Measurements from ENCODE around the gene TLL2. TPM values are rescaled to one million over a fixed set of nuclear protein-coding genes. Genes with fewer than 3 reads are reported as not detected.

The TLL2 gene
- total RNA-seq, 1 experiment from 2014 or later, result 9.1 TPM

DNA sequence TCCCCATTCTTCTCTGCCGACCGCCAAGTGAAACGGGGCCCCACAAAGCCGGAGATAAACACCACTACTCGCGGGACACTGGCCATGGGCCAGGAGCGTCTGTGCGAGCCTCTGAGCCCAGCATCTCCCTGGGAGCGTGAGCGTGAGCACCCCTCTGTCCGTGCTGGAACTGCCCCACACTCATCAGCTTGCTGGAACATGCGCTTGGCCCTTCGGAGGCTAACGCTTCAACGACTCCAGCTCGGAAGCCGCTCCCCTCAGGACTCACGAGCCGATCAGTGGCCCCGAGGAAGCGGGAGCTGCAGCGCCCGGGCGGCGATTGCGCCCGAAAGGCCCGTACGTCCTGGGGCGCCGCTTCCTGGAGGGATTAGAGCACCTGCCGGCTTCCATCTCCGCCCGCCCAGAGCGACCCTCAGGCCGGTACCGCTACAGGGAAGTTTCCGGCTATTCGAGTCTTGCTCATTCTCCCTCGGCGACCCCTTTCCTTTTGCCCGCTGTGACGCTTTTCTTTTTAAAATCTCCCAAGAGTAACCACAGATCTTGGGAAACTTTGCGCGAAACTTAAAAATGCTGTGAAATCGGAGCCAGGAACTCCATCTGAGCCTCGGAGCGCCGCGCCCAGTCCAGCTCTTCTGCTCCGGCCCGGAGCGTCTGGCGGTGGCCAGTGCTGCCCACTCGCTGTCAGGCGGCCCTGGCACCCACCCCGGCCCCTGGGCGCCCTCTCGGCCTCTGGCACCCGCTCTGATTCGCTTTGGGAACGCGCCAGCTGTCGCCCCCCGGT is 1.0 kb downstream of the TLL2 start (continued):
- TF ChIP-seq, protein P1, sequence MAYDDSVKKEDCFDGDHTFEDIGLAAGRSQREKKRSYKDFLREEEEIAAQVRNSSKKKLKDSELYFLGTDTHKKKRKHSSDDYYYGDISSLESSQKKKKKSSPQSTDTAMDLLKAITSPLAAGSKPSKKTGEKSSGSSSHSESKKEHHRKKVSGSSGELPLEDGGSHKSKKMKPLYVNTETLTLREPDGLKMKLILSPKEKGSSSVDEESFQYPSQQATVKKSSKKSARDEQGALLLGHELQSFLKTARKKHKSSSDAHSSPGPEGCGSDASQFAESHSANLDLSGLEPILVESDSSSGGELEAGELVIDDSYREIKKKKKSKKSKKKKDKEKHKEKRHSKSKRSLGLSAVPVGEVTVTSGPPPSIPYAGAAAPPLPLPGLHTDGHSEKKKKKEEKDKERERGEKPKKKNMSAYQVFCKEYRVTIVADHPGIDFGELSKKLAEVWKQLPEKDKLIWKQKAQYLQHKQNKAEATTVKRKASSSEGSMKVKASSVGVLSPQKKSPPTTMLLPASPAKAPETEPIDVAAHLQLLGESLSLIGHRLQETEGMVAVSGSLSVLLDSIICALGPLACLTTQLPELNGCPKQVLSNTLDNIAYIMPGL (CRISPR knock-in tag; IDR thresholded peaks at IDR 0.05), result no peak
- TF ChIP-seq NR3C1 (CRISPR knock-in tag; conservative IDR thresholded peaks at IDR 0.05; ENCODE audit: low read depth) (no peak), TEAD4 (CRISPR knock-in tag; IDR thresholded peaks at IDR 0.05) (no peak)
- TF ChIP-seq, protein P2, sequence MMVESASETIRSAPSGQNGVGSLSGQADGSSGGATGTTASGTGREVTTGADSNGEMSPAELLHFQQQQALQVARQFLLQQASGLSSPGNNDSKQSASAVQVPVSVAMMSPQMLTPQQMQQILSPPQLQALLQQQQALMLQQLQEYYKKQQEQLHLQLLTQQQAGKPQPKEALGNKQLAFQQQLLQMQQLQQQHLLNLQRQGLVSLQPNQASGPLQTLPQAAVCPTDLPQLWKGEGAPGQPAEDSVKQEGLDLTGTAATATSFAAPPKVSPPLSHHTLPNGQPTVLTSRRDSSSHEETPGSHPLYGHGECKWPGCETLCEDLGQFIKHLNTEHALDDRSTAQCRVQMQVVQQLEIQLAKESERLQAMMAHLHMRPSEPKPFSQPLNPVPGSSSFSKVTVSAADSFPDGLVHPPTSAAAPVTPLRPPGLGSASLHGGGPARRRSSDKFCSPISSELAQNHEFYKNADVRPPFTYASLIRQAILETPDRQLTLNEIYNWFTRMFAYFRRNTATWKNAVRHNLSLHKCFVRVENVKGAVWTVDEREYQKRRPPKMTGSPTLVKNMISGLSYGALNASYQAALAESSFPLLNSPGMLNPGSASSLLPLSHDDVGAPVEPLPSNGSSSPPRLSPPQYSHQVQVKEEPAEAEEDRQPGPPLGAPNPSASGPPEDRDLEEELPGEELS (CRISPR knock-in tag; IDR thresholded peaks at IDR 0.05), result 0 out of 2 replicates have a peak, but pooled peaks have one; percentile 17

DNA sequence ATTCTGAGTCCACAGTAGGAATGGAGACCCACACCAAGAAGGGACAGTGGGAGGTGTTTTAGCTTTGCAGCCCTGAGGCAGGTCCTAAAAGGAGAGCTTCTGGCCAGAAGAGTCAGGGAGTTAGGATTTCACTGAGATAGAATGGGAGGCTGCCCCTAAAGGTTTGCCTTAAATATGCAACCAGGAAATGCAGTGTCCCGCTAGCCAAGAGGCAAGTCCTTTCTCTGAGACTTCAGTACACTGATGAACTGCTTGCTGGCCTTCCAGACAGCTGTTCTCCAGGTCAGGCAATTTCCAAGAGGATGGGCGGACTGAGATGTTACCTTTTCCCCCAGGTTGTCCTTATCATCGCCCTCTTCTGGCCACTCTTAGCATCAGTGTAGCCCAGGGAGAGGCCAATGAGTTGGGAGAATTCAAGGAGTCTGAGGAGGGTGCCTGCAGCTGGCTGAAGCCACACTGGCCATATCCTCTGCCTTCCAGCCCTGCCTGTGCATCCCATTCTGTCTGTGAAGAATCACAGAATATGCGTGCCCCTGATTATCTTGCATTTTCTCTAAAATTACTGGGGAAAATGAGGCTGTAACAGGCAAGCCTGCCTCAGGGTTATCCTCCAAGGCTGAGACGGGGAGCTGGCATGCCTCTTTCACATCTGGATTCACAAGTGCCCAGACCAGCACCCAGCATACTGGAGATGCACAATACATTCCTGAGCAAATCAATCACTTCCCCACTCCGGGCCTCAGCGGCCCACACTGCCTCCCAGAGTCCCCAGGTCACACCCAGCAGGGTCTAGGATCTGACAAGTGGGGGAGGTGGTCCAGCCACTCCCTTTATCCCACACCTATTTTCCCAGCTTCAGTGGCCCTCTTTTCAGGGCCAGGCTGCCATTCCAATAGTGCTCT is 2.4 kb downstream of the TLL2 start:
- no peak overlapping the region; the same call in 1 of the 2 replicates for H3K27ac Mint-ChIP-seq
- POLR2A ChIA-PET, result no interaction called here
- H3K4me1 Mint-ChIP-seq, result peaks cover 49% of the 10 kb centered on the region
- H3K36me3 Mint-ChIP-seq, result no peaks in the 10 kb centered on the region
- H3K4me3 Mint-ChIP-seq, result peak overlapping the region; percentile 77
- no peaks in the 10 kb centered on the region for H3K9me3 Mint-ChIP-seq
- CTCF ChIA-PET, result interaction anchor here (0.6 to 7.9 kb wide), 39 partner anchors 8 to 818 kb away, joined by 3 to 240 read pairs (median 4); partner anchors contain the start of genes TCTN3 and ZNF518A
- DNase-seq (ENCODE audit: low spot score) (peak; percentile 80), ATAC-seq (peak; percentile 22)
- no peak; the same call in 1 of the 2 replicates for TF ChIP-seq SP1 (CRISPR knock-in tag; conservative IDR thresholded peaks at IDR 0.05)
- TF ChIP-seq, protein P3, sequence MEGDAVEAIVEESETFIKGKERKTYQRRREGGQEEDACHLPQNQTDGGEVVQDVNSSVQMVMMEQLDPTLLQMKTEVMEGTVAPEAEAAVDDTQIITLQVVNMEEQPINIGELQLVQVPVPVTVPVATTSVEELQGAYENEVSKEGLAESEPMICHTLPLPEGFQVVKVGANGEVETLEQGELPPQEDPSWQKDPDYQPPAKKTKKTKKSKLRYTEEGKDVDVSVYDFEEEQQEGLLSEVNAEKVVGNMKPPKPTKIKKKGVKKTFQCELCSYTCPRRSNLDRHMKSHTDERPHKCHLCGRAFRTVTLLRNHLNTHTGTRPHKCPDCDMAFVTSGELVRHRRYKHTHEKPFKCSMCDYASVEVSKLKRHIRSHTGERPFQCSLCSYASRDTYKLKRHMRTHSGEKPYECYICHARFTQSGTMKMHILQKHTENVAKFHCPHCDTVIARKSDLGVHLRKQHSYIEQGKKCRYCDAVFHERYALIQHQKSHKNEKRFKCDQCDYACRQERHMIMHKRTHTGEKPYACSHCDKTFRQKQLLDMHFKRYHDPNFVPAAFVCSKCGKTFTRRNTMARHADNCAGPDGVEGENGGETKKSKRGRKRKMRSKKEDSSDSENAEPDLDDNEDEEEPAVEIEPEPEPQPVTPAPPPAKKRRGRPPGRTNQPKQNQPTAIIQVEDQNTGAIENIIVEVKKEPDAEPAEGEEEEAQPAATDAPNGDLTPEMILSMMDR (IDR thresholded peaks at IDR 0.05), result peak; percentile 33
- peaks cover 40% of the 10 kb centered on the region for H3K27me3 Mint-ChIP-seq (ENCODE audit: low read depth)

DNA sequence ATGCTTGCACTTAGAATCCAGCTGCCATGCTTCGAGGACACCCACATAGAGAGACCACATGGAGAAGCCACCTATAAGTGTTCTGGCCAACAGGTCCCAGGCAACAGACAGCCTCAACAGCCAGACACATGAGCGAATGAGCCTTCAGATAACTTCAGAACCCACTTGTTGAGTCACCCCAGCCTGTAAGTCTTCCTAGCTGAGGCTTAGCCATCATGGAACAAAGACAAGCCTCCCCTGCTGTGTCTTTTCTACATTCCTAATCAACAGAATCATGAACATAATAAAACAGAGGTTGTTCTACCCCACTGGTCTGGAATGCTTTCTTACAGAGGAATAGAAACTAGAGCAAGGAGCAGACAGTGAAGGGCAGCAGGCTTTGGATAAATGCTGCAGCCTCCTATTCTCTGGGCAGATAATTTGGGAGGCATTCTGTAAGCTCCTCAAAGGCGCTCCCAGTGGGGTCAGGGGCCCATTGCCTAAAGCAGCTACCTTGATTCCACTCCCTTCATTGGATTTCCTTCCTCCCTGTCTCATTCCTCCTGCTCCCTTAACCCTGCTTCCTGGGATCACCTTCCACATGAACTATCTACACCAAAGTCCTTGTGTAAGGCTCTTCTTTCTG is 4.6 kb downstream of the TLL2 start:
- Mint-ChIP-seq H3K4me3 (no peak overlapping the region), H3K4me1 (peaks cover 41% of the 10 kb centered on the region), H3K36me3 (no peaks in the 10 kb centered on the region), H3K27me3 (ENCODE audit: low read depth) (peaks cover 24% of the 10 kb centered on the region), H3K27ac (peak overlapping the region; percentile 97), H3K9me3 (no peaks in the 10 kb centered on the region)
- ChIA-PET POLR2A (no interaction called here), CTCF (interaction anchor here (1.0 to 7.9 kb wide), 13 partner anchors 13 to 572 kb away, joined by 3 to 240 read pairs (median 9); no protein-coding TSS in a partner anchor)
- DNase-seq (ENCODE audit: low spot score) (no peak), ATAC-seq (peak; percentile 17)
- TF ChIP-seq TEAD1 (CRISPR knock-in tag; IDR thresholded peaks at IDR 0.05), result peak; percentile 73; the same call in 1 of the 2 replicates
- TF ChIP-seq ZNF423 (CRISPR knock-in tag; IDR thresholded peaks at IDR 0.05), result peak; percentile 29; the same call in 1 of the 2 replicates
- peak; percentile 33; the same call in 1 of the 2 replicates for TF ChIP-seq ETV6 (CRISPR knock-in tag; IDR thresholded peaks at IDR 0.05)
- TF ChIP-seq SMAD4 (CRISPR knock-in tag; IDR thresholded peaks at IDR 0.05), result no peak

DNA sequence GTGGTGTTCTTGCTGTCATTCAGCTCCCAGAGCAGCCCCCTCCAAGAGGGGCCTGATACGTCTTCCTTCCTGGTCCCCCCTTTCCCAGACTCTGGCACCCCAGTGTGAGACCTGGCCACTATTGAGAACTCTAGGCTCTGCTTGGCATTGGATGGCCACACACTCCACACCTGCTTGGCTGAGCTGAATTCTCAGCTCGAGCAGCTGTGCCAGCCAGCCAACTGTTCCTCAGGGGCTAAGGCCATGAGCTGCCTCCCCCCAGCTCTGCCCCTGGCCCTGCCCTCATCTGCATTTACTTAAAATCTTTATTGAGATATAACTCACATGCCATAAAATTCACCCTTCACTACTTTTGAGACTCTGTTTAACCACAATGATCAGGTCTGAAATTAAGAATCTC is 6.7 kb downstream of the TLL2 start:
- Mint-ChIP-seq H3K36me3 (no peaks in the 10 kb centered on the region), H3K4me3 (no peak overlapping the region), H3K9me3 (no peaks in the 10 kb centered on the region), H3K27me3 (ENCODE audit: low read depth) (peaks cover 15% of the 10 kb centered on the region), H3K27ac (no peak overlapping the region), H3K4me1 (peaks cover 37% of the 10 kb centered on the region)
- DNase-seq (ENCODE audit: low spot score) (no peak), ATAC-seq (no peak)
- POLR2A ChIA-PET, result no interaction called here
- CTCF ChIA-PET, result interaction anchor here (0.6 to 0.9 kb wide), 3 partner anchors 28 to 110 kb away, joined by 3 to 4 read pairs (median 3); no protein-coding TSS in a partner anchor
- TF ChIP-seq, protein P4, sequence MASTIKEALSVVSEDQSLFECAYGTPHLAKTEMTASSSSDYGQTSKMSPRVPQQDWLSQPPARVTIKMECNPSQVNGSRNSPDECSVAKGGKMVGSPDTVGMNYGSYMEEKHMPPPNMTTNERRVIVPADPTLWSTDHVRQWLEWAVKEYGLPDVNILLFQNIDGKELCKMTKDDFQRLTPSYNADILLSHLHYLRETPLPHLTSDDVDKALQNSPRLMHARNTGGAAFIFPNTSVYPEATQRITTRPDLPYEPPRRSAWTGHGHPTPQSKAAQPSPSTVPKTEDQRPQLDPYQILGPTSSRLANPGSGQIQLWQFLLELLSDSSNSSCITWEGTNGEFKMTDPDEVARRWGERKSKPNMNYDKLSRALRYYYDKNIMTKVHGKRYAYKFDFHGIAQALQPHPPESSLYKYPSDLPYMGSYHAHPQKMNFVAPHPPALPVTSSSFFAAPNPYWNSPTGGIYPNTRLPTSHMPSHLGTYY (CRISPR knock-in tag; IDR thresholded peaks at IDR 0.05), result no peak
- no peak for TF ChIP-seq CBFB (CRISPR knock-in tag; IDR thresholded peaks at IDR 0.05; ENCODE audit: low read depth)
- TF ChIP-seq, protein P5, sequence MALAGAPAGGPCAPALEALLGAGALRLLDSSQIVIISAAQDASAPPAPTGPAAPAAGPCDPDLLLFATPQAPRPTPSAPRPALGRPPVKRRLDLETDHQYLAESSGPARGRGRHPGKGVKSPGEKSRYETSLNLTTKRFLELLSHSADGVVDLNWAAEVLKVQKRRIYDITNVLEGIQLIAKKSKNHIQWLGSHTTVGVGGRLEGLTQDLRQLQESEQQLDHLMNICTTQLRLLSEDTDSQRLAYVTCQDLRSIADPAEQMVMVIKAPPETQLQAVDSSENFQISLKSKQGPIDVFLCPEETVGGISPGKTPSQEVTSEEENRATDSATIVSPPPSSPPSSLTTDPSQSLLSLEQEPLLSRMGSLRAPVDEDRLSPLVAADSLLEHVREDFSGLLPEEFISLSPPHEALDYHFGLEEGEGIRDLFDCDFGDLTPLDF (CRISPR knock-in tag; IDR thresholded peaks at IDR 0.05), result no peak
- no peak for TF ChIP-seq NFATC4 (CRISPR knock-in tag; IDR thresholded peaks at IDR 0.05)
- TF ChIP-seq SOX15 (CRISPR knock-in tag; IDR thresholded peaks at IDR 0.05), result no peak
- TF ChIP-seq ZNF263 (CRISPR knock-in tag; IDR thresholded peaks at IDR 0.05; ENCODE audit: low read depth), result no peak

Measured in WTC11 (cell line).